ENCODE results near the gene SLC43A2.
A peak's percentile ranks its signal among the peaks of the same experiment; 100 is the strongest.

Gene SLC43A2

GRCh38 chr17:1643293-1643998 lies 14.8 kb upstream of the SLC43A2 start:
- peak; percentile 30 to 83 (median 72) for DNase-seq

GRCh38 chr17:1641065-1641403 lies 12.4 kb upstream of the SLC43A2 start:
- DNase-seq, result no peak

- no peak for DNase-seq
Observed at GRCh38 chr17:1640329-1641064, 11.9 kb upstream of the SLC43A2 start.

GRCh38 chr17:1639549-1640180 lies 11.0 kb upstream of the SLC43A2 start:
- no peak for DNase-seq

- DNase-seq, result no peak
Observed at GRCh38 chr17:1638624-1639300, 10.1 kb upstream of the SLC43A2 start.

- no peak for DNase-seq
Observed at GRCh38 chr17:1638171-1638590, 9.5 kb upstream of the SLC43A2 start.

GRCh38 chr17:1636732-1637285 lies 8.2 kb upstream of the SLC43A2 start:
- no peak for DNase-seq

- no peak for DNase-seq
Observed at GRCh38 chr17:1635675-1636465, 7.2 kb upstream of the SLC43A2 start.

GRCh38 chr17:1634841-1635650 lies 6.4 kb upstream of the SLC43A2 start:
- DNase-seq, result no peak

GRCh38 chr17:1630662-1631061 lies 2.0 kb upstream of the SLC43A2 start:
- DNase-seq, result no peak

- peak; percentile 44 to 65 (median 53) for DNase-seq
Observed at GRCh38 chr17:1629504-1630310, 1.1 kb upstream of the SLC43A2 start.

GRCh38 chr17:1628856-1629503 lies 346 bp upstream of the SLC43A2 start:
- DNase-seq, result peak; percentile 75 to 85 (median 85)

GRCh38 chr17:1627182-1627981 lies 1.3 kb downstream of the SLC43A2 start:
- no peak for DNase-seq

- no peak for DNase-seq
Observed at GRCh38 chr17:1626333-1626732, 2.3 kb downstream of the SLC43A2 start.

GRCh38 chr17:1625581-1625980 lies 3.1 kb downstream of the SLC43A2 start:
- DNase-seq, result no peak

GRCh38 chr17:1625053-1625452 lies 3.6 kb downstream of the SLC43A2 start:
- no peak for DNase-seq

- no peak for DNase-seq
Observed at GRCh38 chr17:1624650-1625049, 4.0 kb downstream of the SLC43A2 start.

- no peak for DNase-seq
Observed at GRCh38 chr17:1623057-1623630, 5.5 kb downstream of the SLC43A2 start.
